ENCODE measurements around the gene ADAMTS2. TPM values are rescaled to one million over a fixed set of nuclear protein-coding genes. Genes with fewer than 3 reads are reported as not detected.
"Not testable (repeated sequence)": the region's sequence is repeated elsewhere in the genome, so short reads cannot be mapped to it uniquely, and the experiment has no call there.

The ADAMTS2 gene
- total RNA-seq, 1 experiment from 2014 or later: not detected

DNA sequence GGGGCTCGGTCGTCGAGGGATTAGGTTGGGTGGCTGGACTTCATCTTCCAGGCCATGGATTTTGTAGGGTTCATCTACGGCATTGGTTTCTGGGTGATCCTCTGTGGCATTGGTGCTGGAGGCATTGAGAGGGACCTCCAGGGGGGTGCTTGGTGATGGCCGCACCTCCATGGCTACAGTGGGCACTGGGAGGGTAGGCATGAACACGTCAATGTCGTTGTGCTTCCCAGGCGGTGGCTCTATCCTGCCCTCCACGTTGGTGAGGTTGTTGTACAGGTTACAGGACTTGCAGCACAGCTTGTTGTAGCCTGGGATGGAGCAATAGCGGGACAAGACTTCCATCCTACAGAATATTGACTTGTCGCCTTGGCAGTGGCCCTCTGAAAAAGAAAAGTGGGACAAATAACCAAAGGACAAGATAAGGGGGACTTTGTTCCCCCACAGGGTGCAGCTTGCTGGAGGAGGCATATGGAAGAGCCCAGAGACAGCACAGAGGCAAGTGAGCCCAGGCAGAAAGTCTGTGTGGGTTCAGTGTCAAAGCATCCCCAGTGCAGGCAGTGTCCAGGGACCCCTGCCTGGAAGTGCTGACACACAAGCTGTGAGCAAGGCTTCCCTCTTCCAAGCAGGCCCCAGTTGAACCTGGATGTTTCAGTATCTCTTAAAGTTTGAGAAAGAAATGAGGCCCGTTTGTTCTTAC lies 231.2 kb downstream of the ADAMTS2 start:
- Histone ChIP-seq H3K27me3 (ENCODE audit: low read length) (no peaks in the 10 kb centered on the region), H3K4me1 (ENCODE audit: low read length) (no peaks in the 10 kb centered on the region), H2AFZ (ENCODE audit: low read length) (no peak overlapping the region), H3K79me2 (ENCODE audit: low read length) (no peaks in the 10 kb centered on the region), H3K9me2 (replicated peaks; ENCODE audit: insufficient read depth, low read length) (no peaks in the 10 kb centered on the region), H3K27ac (ENCODE audit: low read length) (no peak overlapping the region), H3K4me2 (ENCODE audit: low read depth, low read length, poor library complexity, severe bottlenecking) (no peak overlapping the region), H3K9me3 (ENCODE audit: low read length) (no peaks in the 10 kb centered on the region), H3K9ac (ENCODE audit: low read length) (no peak overlapping the region), H4K20me1 (ENCODE audit: insufficient read depth, low read depth, low read length) (no peaks in the 10 kb centered on the region), H3K4me3 (ENCODE audit: low read length) (no peak overlapping the region), H3K36me3 (ENCODE audit: insufficient read depth, low read length) (no peaks in the 10 kb centered on the region)
- no peak for DNase-seq

DNA sequence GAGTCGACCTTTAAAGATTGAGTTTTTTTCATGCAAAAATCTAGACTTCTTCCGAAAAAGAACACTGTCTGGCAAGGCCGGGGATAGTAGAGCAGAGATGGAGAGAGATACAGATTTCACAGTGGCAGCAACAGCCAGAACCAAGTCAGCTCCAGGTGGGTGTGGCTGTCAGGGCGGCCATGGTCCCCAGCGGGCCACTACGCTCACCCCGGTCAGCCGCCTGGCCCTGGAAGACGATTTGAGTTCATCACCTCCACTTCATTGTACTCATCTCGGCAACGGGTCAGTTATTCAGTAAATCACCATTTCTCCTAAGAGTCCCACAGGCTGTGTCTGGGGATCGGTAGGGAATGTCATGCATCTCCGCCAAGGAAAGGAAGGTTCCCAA lies 232.1 kb downstream of the ADAMTS2 start:
- no peaks in the 10 kb centered on the region for H3K36me3 ChIP-seq (ENCODE audit: insufficient read depth, low read length)
- no peak for DNase-seq
- no peak overlapping the region for H3K9ac ChIP-seq (ENCODE audit: low read length)
- no peaks in the 10 kb centered on the region for H3K27me3 ChIP-seq (ENCODE audit: low read length)
- H2AFZ ChIP-seq (ENCODE audit: low read length): no peak overlapping the region
- H3K79me2 ChIP-seq (ENCODE audit: low read length): no peaks in the 10 kb centered on the region
- no peaks in the 10 kb centered on the region for H3K4me1 ChIP-seq (ENCODE audit: low read length)
- H3K27ac ChIP-seq (ENCODE audit: low read length): no peak overlapping the region
- no peaks in the 10 kb centered on the region for H4K20me1 ChIP-seq (ENCODE audit: insufficient read depth, low read depth, low read length)
- H3K4me3 ChIP-seq (ENCODE audit: low read length): no peak overlapping the region
- H3K4me2 ChIP-seq (ENCODE audit: low read depth, low read length, poor library complexity, severe bottlenecking): no peak overlapping the region
- H3K9me2 ChIP-seq (replicated peaks; ENCODE audit: insufficient read depth, low read length): no peaks in the 10 kb centered on the region
- no peaks in the 10 kb centered on the region for H3K9me3 ChIP-seq (ENCODE audit: low read length)

DNA sequence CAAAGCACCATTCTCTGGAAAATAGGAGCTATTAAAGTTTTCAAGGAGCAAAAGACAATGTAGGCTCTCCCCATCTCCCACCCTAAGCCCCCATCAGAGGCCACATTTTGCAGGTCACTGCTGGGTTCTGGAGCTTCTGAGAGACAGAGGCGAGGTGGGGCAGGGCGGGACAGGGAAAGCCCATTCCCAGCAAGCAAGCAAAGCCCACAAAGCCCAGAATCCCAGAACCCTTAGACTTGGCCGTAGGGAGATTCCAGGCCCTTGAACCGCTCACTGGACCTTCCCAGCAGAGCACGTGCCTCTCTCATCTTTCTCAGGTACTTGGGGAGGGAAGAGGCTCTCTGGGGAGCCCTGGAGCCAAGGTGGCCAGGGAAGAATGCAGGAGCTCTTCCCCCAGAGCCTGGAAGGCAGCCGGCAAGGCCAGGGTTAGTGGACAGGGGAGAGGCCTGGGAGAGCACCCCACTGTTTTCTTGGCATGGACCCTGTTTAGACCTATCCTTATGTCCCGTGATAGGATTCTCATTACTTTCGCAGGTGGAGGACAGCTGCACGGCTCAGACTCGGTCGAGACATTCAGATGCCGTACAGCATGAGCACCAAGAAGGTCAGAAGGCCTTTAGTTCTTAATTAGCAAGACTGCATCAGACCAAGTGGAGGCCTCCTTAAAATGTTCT lies 232.7 kb downstream of the ADAMTS2 start:
- Histone ChIP-seq H4K20me1 (ENCODE audit: insufficient read depth, low read depth, low read length) (no peaks in the 10 kb centered on the region), H3K9me2 (replicated peaks; ENCODE audit: insufficient read depth, low read length) (no peaks in the 10 kb centered on the region), H3K27ac (ENCODE audit: low read length) (no peak overlapping the region), H3K4me3 (ENCODE audit: low read length) (no peak overlapping the region), H3K4me2 (ENCODE audit: low read depth, low read length, poor library complexity, severe bottlenecking) (no peak overlapping the region), H3K9me3 (ENCODE audit: low read length) (no peaks in the 10 kb centered on the region), H3K9ac (ENCODE audit: low read length) (no peak overlapping the region), H3K4me1 (ENCODE audit: low read length) (no peaks in the 10 kb centered on the region), H3K79me2 (ENCODE audit: low read length) (no peaks in the 10 kb centered on the region), H3K27me3 (ENCODE audit: low read length) (no peaks in the 10 kb centered on the region), H2AFZ (ENCODE audit: low read length) (no peak overlapping the region), H3K36me3 (ENCODE audit: insufficient read depth, low read length) (no peaks in the 10 kb centered on the region)
- no peak for DNase-seq

DNA sequence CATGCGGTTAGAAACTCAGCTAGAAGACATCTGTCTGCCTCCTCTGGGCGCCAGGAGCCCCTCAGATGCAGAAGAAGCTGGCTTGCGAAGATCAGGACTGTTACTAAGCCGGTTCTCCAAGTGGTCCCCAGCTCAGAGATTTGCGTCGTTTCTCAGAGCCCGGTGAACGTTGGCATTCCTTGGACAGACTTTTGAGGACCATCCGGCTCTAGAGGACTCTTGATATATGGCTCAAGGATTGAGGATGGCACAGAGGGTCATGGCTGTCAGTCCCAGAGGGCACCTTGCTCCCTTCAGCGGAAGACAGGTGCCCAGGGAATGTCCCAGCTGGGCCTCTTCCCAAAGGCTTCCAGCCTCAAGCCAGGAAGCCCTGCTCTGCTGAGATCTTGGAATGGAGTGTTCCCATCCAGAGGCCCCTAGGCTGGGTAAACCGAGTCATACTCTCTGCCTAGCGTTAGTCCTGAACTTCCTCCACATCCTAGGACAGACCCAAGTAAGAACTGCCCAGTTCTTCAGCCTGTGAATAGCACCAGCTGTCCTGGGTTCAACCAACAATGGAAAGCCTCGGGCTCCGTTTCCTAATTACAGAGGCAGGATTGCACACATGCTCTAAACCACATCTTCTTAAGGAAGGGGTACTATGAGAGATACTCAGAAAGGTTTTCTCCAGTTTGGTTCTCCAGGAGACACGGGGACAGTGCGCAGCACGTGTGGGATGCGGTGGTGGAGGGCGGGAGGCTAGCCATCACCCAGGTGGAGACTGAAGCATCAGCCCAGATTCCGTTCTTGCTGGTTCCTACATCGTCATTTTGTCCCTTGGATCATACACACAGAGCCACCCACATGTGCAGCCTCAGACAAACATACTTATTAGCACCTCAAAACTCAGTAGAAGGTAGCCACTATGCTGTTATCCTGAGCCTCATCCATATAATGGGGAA lies 233.7 kb downstream of the ADAMTS2 start:
- Histone ChIP-seq H3K4me3 (ENCODE audit: low read length) (no peak overlapping the region), H3K9me2 (replicated peaks; ENCODE audit: insufficient read depth, low read length) (no peaks in the 10 kb centered on the region), H3K27me3 (ENCODE audit: low read length) (no peaks in the 10 kb centered on the region), H2AFZ (ENCODE audit: low read length) (no peak overlapping the region), H3K27ac (ENCODE audit: low read length) (no peak overlapping the region), H4K20me1 (ENCODE audit: insufficient read depth, low read depth, low read length) (no peaks in the 10 kb centered on the region), H3K9me3 (ENCODE audit: low read length) (no peaks in the 10 kb centered on the region), H3K9ac (ENCODE audit: low read length) (no peak overlapping the region), H3K4me2 (ENCODE audit: low read depth, low read length, poor library complexity, severe bottlenecking) (no peak overlapping the region), H3K79me2 (ENCODE audit: low read length) (no peaks in the 10 kb centered on the region), H3K36me3 (ENCODE audit: insufficient read depth, low read length) (no peaks in the 10 kb centered on the region), H3K4me1 (ENCODE audit: low read length) (no peaks in the 10 kb centered on the region)
- DNase-seq: no peak

DNA sequence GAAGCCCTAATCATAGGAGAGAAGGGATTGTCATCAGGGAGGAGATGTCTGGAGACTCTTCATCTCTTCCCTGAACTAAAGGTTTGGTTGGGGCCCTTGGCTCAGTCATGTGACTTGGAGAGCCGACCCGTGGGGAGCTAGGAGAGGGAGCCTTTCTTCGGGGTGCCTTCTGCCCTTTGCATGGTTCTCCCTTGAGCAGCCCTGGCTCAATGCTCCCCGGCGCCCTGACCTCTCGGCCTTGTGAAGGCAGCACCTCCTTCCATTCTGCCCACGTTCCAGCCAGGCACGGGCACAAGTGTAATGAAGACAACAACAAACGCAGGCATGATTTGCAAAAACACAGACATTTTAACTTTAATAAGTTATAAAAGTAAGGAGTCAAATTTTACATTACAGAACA lies 234.7 kb downstream of the ADAMTS2 start:
- H3K27me3 ChIP-seq (ENCODE audit: low read length): no peaks in the 10 kb centered on the region
- no peaks in the 10 kb centered on the region for H3K9me3 ChIP-seq (ENCODE audit: low read length)
- H3K4me1 ChIP-seq (ENCODE audit: low read length): no peaks in the 10 kb centered on the region
- no peak overlapping the region for H3K4me3 ChIP-seq (ENCODE audit: low read length)
- H2AFZ ChIP-seq (ENCODE audit: low read length): no peak overlapping the region
- DNase-seq: no peak
- H3K4me2 ChIP-seq (ENCODE audit: low read depth, low read length, poor library complexity, severe bottlenecking): no peak overlapping the region
- H4K20me1 ChIP-seq (ENCODE audit: insufficient read depth, low read depth, low read length): no peaks in the 10 kb centered on the region
- H3K27ac ChIP-seq (ENCODE audit: low read length): no peak overlapping the region
- H3K9me2 ChIP-seq (replicated peaks; ENCODE audit: insufficient read depth, low read length): no peaks in the 10 kb centered on the region
- no peaks in the 10 kb centered on the region for H3K36me3 ChIP-seq (ENCODE audit: insufficient read depth, low read length)
- no peak overlapping the region for H3K9ac ChIP-seq (ENCODE audit: low read length)
- H3K79me2 ChIP-seq (ENCODE audit: low read length): no peaks in the 10 kb centered on the region

DNA sequence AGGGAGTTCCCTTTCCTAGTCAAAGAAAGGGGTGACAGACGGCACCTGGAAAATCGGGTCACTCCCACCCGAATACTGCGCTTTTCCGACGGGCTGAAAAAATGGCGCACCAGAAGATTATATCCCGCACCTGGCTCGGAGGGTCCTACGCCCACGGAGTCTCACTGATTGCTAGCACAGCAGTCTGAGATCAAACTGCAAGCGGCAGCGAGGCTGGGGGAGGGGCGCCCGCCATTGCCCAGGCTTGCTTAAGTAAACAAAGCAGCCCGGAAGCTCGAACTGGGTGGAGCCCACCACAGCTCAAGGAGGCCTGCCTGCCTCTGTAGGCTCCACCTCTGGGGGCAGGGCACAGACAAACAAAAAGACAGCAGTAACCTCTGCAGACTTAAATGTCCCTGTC lies 244.0 kb downstream of the ADAMTS2 start:
- H3K4me1 ChIP-seq (ENCODE audit: low read length); H4K20me1 ChIP-seq (ENCODE audit: insufficient read depth, low read depth, low read length); H3K4me3 ChIP-seq (ENCODE audit: low read length); H3K36me3 ChIP-seq (ENCODE audit: insufficient read depth, low read length); H3K9ac ChIP-seq (ENCODE audit: low read length); DNase-seq; H3K4me2 ChIP-seq (ENCODE audit: low read depth, low read length, poor library complexity, severe bottlenecking); H3K27ac ChIP-seq (ENCODE audit: low read length); H3K79me2 ChIP-seq (ENCODE audit: low read length); H3K9me2 ChIP-seq (replicated peaks; ENCODE audit: insufficient read depth, low read length); H2AFZ ChIP-seq (ENCODE audit: low read length); H3K27me3 ChIP-seq (ENCODE audit: low read length): not testable (repeated sequence)
- peaks cover 11% of the 10 kb centered on the region for H3K9me3 ChIP-seq (ENCODE audit: low read length)

DNA sequence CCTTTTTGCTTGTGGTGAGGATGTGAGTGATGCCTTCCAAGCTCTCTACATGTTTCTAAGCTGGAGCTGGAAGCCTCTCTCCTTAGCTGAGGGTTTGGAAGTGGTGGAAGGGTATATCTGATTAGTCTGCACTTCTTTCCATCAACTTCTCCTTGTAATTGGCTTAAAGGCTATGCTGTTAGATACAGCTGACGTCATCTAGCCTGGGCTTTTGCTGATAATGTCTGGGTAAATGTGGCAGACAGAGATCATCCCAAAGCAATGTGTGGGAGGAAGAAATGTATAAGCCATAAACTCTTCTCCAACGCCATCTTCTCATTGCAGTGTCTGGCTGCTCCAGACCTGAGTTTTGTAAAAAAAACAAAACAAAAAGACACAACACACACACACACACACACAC lies 255.8 kb downstream of the ADAMTS2 start:
- no peaks in the 10 kb centered on the region for H3K4me1 ChIP-seq (ENCODE audit: low read length)
- DNase-seq: no peak
- no peaks in the 10 kb centered on the region for H3K79me2 ChIP-seq (ENCODE audit: low read length)
- H3K9me3 ChIP-seq (ENCODE audit: low read length): peaks cover 15% of the 10 kb centered on the region
- no peak overlapping the region for H3K9ac ChIP-seq (ENCODE audit: low read length)
- H2AFZ ChIP-seq (ENCODE audit: low read length): no peak overlapping the region
- no peaks in the 10 kb centered on the region for H4K20me1 ChIP-seq (ENCODE audit: insufficient read depth, low read depth, low read length)
- no peak overlapping the region for H3K4me3 ChIP-seq (ENCODE audit: low read length)
- H3K4me2 ChIP-seq (ENCODE audit: low read depth, low read length, poor library complexity, severe bottlenecking): no peak overlapping the region
- no peaks in the 10 kb centered on the region for H3K36me3 ChIP-seq (ENCODE audit: insufficient read depth, low read length)
- H3K9me2 ChIP-seq (replicated peaks; ENCODE audit: insufficient read depth, low read length): no peaks in the 10 kb centered on the region
- no peak overlapping the region for H3K27ac ChIP-seq (ENCODE audit: low read length)
- no peaks in the 10 kb centered on the region for H3K27me3 ChIP-seq (ENCODE audit: low read length)

DNA sequence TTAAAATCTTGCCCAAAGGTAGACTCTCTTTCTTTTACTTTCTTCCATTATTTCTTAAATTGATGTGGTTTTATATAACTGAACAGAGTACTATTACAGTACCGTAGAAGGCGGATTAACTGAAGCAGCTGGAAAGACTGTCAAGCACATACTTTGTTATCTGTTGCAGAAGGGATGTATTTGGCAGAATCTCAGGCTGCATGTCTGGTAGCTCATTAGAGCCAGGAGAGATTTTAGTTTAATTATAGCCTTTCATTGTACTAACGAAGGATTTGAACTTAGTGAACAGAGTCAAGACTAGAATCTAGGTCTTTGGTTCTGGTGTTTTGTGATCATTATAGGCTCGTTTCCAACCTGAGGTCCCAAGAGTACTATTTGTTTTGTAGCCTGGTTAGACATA lies 264.5 kb downstream of the ADAMTS2 start:
- no peaks in the 10 kb centered on the region for H3K36me3 ChIP-seq (ENCODE audit: insufficient read depth, low read length)
- no peaks in the 10 kb centered on the region for H3K27me3 ChIP-seq (ENCODE audit: low read length)
- no peaks in the 10 kb centered on the region for H3K79me2 ChIP-seq (ENCODE audit: low read length)
- no peaks in the 10 kb centered on the region for H4K20me1 ChIP-seq (ENCODE audit: insufficient read depth, low read depth, low read length)
- H3K9ac ChIP-seq (ENCODE audit: low read length): no peak overlapping the region
- H3K27ac ChIP-seq (ENCODE audit: low read length): no peak overlapping the region
- no peaks in the 10 kb centered on the region for H3K4me1 ChIP-seq (ENCODE audit: low read length)
- DNase-seq: no peak
- H3K4me3 ChIP-seq (ENCODE audit: low read length): no peak overlapping the region
- H3K4me2 ChIP-seq (ENCODE audit: low read depth, low read length, poor library complexity, severe bottlenecking): no peak overlapping the region
- H3K9me2 ChIP-seq (replicated peaks; ENCODE audit: insufficient read depth, low read length): no peaks in the 10 kb centered on the region
- no peak overlapping the region for H2AFZ ChIP-seq (ENCODE audit: low read length)
- H3K9me3 ChIP-seq (ENCODE audit: low read length): peaks cover 45% of the 10 kb centered on the region
